NCI-H2107 treated with DMSO at 0.1 percent for 48 hours (cell line): Measurements from ENCODE around the gene FEN1.

Experiments
- DNase-seq: peaks from one replicate; lab custom pipeline; 2025; ENCODE audit not compliant: unreplicated experiment; lab: John Stamatoyannopoulos, UW

The FEN1 gene

DNA sequence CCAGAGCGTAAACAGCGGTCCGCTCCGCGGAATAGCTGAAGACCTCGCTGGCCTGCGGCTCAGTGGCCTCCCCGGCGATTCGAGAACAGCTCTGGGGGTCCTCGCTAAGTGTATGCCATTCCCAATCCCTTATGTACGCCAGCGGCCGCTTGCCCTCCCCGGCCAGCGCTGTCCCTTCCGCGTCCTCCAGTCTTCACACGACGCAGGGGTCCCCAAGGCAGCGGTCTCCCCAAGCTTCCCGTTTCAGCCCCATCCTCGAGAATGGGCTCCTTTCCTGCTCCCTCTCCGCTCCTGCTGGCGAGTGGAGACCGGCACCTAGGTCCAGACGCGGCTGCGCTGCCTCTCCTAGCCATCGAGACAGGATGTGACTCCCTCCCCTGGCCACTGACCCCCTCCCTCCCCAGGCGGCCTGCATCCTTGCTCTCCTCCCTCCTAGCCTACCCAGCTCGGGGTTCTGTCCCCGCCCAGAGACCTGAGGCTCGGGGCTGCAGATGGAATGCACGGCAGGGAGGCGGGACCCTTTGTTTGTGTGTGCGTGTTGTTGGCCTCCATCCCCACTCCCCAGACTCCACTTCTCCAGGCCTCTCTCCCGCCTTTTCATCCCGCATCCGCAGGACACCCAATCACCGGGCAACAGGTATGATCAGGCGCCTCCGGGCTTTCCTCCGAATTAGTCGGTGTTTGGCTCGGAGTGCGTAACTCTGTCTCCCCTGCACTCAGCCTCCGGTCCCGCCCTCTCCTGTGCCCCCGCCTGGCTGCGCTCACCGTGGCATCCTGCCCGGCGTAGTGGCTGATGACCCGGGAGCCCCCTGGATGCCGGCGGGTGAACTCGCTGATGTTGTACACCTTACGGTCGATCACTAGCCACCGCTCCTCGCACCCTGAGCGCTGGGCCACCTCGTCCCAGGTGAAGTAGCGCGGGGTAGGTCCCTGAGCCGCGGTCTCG, 23.4 kb downstream of the FEN1 start:
- DNase-seq = peak; percentile 50

DNA sequence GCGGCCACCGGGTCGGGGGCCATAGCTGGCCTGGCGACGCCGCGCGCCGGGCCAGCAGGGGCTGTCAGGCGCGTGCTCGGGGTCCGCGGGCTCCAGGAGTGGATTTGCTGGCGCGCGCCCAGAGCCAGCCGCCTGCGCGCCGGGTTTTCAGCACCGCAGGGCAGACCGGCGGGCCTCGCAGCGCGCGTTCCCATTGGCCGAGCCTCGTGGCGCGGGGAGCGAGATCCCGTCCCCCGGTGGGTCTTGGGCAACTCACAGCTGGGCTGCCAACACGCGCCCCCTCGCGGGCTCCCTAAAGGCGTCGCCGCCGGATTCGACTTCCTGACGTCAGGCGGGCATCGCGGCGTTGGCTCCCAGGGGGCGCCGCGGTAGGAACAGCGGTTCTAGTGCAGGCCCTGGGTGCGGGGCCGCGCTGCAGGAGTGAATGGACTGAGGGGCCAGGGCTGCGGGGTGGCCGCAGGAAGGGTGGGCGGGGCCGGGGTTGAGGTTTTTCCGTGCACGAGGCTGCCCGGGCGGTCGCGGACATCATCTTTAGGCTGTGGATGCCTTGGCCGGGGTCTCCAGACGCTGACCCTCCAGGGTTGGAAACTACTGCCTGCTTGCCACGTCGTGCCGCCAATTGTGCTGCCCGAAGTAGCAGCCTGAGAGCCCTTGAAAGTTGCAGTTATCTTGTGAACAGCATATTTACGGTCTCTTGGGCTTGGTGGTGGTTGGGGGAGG, 24.2 kb downstream of the FEN1 start, which contains the start of gene FADS1:
TSS of gene FADS1 (minus strand) at position 268 of the 720 bp plus-strand sequence. CDS start at position 194, 74 bp downstream.
- peak; percentile 93 for DNase-seq

DNA sequence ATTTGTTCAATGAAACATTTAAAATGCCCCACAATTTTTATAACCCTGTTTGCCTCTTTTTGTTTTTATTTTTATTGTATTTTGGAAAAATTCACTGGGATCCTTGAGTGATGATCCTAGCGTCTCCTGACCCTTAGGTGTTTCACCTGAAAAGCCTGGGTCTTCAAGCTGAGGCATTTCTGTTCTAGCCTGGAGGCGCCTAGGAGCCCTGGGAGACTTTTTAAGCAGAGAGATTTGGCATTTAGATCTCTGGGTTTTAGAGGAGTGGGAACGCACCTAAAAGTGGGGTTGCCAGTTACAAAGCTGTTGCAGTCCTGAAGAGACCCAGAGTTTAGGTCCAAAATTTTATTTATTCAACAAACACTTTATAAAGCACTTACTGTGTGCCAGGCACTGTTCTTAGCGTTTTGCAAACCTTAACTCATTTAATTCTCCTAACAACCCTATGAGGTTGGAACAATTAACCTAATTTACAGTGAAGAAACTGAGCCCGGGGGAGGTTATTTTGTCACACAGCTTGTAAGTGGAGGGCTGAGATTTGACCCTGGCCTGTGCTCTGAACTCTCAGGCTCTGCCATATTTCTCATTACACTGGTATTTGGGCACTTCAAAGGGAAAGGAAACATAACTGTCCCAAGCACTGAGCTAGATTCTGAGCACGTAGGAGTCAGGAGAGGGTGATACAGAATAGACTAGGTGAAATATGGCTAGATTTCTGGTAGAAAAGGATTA, 24.9 kb downstream of the FEN1 start:
- DNase-seq = no peak

DNA sequence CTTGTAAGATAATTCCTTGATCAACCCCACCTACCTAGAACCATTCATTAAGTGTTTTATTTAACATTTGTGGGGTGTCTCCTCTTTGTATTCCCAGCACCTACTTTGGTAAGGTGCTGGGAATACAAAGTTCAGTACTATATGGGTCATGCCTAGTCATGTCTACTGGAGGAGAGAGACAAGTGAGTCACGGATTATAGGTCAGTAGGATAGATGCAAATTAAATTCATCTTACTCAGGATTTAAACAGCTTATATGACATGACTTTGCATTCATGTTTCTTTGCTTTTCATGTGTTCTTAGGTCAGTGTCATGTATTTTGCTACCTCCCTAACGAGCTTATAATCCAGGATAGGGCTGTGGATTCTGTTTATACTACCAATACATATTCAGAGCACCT, 27.5 kb downstream of the FEN1 start:
- no peak for DNase-seq

DNA sequence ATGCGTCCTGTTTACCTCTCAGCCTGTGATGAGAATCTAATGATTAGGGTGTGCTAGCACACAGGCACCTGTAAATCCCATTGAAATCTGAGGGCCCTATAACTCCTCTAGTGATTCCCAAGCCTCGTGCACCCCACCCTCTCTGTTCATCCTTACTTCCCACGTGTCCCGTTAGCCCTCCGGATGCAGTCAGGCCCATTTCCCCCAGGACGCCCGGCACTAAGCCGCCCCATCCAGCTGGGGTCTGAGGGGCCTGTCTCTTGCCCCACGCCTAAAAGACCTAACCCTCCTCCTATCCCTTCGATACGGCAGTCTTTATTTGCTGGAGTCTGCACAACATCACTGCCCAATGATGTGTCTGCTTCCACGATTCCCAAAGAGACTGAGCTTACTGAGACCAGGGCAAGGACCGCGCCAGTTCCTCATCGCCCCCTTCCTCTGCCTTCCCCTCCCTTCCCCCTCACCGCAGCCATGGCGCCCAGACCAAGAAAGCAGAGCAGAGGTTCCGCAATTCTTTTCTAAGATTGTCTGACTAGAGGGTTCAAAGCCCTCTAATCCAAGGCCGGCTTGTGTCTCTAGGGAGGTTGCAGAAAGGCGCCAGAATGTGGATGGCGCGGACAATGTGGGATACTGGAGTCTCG, 34.3 kb downstream of the FEN1 start:
- peak; percentile 25 for DNase-seq

DNA sequence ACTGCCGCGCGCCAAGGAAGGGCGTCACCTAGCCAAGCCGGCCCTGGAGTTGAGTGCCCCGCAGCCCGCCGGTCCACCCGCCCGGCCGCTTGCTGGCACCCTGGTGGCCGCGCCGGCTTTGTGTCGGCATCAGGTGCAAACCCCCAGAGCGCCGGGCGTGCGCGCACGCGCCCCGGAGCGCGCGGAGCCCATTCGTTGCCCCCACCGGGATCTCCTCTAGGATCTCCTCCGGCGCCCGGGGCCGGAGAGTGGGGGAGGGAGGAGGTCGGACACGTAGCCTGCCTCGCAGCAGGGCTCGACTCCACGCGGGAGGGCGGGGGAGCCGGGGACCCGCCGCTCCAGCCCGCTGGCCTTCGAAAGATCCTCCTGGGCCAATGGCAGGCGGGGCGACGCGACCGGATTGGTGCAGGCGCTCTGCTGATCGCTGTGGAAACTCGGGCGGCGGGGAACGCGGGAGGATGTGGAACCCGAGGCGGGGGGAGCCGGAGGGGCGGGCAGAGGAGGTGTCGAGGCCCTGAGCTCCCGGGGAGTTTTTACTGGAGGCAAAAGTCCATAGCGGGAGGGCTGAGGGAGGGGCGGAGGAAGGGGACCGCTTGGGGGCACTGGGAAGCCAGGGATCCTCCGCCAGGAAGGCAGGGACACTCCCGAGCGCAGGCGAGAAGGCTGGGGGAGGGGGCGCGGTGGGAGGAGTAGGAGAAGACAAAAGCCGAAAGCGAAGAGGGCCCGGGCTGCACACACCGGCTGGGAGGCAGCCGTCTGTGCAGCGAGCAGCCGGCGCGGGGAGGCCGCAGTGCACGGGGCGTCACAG, 35.1 kb downstream of the FEN1 start, which contains the start of gene FADS2:
TSS of gene FADS2 (plus strand) at position 730 of the 808 bp plus-strand sequence. CDS start 91 bp downstream, outside the sequence.
- DNase-seq = peak; percentile 89

DNA sequence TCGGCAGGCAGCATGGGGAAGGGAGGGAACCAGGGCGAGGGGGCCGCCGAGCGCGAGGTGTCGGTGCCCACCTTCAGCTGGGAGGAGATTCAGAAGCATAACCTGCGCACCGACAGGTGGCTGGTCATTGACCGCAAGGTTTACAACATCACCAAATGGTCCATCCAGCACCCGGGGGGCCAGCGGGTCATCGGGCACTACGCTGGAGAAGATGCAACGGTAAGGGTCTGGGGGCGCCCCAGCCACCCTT, 35.6 kb downstream of the FEN1 start:
- no peak for DNase-seq

DNA sequence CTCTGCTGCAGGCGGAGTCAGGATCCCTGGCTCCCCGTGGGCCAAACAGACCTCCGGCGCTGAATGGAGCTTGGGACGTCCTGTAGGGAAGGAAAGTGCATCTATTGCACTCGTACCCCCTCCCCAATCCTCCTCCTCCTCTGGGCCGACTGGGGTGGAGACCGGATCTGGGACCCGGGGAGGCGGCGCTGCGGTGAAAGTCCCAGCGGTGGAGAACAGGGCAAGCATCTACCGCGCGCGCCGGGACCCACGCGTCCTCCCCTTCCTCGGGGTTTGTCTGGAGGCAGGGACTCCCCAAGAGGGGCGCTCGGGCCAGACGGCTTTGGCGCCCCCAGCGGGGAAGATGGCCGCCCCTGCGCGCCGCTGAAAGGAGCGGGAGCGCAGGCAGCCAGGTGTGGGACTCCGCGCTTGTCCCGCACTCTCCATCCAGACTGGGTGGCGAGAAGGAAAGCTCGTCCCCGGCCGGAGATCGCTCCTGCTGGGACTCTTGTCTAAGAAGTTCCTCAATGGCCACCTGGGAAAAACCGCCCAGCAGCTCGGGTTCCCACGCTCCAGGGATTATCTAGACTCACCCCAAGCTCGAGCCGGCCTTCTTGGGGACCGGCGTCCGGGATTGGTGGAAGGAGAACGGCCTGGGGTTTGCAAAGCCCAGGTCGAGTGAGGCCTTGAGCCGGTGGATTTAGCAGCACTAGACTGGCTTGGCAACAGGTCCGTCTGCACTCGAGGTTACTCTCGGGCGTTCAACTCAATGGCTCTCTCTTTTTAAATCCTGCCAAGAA, 36.1 kb downstream of the FEN1 start:
- DNase-seq = no peak

DNA sequence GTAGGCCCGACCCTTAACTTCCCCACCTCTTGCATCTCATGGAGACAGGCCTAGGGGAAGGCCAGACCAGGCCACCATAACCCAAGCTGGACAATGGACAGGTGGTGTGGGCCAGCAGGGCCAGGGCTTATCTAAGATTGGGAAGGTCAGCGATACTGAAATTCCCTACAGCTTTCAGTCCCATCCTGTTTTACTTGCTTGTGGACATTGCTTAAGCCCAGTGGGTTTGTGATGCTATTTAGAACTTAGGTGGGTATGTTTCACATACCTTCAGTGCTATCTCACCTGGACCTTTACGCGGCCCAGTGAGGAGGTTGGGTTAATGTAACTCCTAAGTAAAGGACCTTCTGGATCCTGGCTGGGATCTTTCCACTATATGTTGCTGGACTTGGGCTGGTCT, 37.1 kb downstream of the FEN1 start:
- no peak for DNase-seq

DNA sequence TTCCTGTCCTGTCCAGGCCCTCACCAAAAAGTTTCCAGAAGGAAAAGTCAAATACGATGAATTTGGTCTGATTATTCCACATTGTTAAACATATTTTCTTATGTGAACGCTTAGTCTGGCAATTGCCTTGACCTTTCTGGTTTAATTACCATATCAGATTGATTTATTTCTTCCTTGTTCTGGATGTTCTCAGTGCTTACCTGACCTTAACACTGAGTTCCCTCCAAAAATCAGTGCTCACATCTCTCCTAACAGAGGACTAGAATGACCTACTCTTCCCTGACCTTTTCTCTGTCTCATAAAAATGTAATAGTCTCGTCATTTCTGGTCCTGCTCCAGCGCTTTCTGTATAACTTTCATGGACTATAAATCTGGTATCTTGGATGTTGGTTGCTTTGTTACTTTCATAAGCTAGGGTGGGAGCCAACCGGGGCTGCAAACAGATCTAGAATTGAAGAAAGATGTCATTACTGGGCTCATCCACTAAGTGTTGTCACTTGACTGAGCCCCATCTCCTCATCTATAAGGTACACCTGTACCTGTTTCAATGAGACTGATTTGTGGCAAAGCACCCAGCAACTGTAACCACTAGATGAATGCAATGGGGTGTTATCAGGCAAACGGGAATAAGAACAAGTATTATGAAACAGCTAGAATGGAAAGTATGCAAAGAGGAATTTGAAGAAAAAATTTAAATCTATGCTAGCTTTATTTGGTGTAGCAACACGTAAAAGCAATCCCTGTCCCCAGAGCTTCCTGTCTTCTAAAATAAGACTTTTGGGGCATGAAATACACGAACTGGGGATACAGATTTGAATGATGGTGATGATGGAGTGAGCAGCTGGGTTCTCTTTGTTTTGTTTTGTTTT, 37.8 kb downstream of the FEN1 start:
- DNase-seq = no peak

DNA sequence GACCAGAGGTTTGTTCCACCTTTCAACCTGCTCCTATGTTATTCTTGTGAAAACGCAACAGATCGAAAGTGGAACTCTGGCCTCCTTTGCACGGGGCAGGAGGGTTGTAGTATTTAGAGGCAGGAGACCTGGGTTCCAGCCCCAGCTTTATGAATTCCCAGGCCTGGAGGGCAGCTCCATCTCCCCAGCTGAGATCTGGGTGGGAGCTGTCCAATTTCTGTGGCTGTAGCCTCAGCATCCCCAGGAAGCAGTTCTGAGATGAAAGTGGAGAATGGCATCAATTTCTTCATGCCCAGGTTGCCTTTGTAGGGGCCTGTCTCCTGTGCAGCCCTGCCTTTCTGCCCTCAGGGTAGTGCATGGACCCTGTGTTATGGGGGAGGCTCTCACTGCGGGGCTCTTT, 39.5 kb downstream of the FEN1 start:
- no peak for DNase-seq

DNA sequence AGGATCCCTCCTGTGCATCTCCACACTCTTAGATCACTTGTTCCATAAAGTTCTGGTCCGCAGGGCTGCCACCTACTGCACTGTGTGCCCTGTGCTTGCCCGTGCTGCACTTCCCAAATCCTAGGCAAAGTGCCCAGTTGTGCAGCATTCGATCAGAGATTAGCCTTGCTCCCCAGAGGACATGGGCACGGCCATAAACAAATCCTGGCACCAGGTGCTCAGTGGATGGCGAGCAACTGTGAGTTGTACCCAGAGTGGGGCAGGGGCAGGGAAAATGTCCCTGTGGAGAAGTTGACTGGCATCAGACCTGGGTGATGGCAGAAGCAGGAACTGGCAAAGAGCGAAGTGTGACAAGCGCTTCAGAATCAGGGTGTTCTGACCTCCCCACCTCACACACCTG, 40.0 kb downstream of the FEN1 start:
- peak; percentile 30 for DNase-seq

DNA sequence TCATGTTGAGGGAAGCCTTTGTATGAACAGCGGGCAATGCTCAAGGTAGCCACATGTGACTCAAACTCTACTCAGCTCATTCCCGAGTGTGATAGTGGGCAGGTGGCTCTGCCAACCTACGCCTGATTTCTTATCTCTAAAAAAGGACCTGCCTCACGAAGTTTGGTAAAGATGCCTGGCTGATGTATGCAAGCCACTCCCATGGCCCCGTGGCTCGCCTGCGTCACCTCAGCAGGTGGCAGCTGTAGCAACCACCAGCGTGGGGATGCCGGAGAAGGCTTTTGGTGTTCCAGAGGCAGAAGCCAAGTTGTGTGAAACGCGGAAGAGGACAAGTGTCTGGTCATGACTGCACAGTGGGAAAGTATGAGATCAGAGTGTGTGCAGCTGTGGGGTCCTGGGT, 40.8 kb downstream of the FEN1 start:
- peak; percentile 50 for DNase-seq

DNA sequence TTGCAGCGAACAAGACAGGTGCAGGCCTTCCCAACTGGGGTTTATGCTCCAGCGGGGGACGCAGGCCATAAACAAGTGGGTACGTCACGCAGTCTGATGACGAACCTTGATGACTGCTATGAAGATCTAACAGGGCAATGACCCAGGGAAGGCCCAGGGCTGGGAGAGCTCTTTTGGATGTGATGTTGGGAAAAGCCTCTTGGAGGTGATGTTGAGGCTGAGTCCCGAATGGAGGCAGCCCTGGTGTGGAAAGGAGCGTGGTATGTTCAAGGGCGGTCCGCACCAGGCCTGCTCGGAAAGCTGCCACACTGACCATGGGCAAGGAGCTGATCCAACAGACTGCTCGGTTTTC, 41.2 kb downstream of the FEN1 start:
- DNase-seq = no peak

DNA sequence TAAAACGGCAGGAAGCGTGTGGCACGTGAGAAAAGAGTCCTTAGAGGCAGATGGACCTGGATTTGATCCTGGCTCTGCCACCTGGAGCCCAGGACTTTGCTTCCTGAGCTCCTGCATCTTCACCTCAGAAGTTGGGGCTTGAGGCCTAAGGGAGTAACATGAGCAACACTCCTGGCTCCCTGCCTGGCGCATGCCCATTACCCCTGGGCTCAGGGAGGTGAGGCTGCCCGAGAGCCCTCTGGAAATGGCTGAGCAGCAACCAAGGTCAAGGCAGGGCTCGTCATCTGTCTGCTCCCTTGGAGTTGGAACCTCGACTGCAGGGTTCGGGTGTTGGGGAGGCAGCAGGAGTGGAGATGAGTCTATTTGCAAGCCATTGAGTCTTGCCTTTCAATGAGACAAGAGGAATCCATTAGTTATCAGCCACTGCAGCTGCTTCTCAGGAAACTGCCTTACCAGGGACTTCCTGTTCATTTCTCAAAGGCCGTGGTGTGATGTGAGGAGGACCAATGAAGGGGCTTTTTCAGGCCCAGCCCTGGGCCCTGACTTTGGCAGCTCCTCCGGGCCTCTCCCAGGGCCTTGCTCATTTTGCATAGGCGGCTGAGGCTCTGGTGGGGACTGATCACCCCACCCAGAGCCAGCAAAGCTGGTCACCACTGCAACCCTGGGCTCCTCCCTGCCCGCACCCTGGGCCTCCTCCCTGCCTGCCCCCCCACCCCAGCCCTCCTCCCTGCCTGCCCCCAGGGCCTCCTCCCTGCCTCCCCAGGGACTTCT, 41.8 kb downstream of the FEN1 start:
- peak; percentile 69 for DNase-seq

DNA sequence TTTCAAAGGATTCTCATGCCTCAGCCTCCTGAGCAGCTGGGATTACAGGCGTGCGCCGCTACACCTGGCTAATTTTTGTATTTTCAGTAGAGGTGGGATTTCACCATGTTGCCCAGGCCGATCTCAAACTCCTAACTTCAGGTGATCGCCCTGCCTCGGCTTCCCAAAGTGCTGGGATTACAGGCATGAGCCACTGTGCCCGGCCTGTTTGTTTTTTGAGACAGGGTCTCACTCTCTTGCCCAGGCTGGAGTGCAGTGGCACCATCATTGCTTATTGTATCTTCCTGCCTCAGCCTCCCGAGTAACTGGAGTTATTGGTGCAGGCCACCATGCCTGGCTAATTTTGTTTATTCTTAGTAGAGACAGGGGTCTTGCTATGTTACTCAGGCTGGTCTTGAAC, 43.5 kb downstream of the FEN1 start:
- no peak for DNase-seq

DNA sequence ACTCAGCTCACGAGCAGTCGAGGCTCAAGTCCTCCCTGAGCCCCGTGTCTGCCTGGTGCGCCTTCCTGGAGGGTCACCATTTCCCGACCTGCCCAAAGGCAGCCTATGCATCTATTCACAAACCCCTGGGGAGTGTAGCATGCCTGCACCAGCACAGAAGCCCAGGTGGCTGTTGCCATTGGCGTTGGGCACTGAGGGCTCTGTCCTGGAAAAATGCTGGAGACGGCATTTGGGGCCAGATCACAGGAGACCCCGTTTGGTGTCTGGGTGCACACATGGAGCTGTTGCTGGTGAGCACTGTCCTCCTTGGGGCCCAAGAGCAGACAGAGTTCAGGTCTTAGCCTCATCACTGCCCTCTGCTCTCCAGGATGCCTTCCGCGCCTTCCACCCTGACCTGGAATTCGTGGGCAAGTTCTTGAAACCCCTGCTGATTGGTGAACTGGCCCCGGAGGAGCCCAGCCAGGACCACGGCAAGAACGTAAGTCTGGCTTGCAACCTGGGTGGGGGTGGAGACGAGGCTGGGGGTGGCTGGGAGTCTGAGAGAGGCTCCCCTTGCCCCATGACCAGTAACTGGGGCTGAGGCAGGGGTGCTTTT, 44.8 kb downstream of the FEN1 start:
- DNase-seq = no peak

DNA sequence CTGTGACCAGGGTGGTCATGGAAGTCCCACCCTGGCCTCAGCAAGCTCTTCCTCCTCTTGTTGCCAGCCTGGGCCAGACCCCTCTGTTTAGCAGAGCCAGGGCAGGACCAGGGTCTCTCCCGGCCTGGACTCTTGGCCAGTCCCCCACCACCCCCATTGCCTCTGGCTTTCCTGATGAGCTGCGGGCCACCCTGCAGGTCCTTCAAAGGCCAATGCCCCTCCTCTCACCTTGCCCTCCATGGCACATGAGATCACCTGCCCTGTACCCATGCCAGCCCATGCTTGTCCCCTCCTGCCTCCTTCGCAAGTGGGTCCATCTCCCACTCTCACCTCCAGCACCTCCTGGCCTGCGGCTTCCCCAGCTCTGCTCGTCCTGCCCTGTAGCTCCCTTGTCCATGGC, 45.8 kb downstream of the FEN1 start:
- DNase-seq = no peak
